HL-60 (cell line): ENCODE results near the gene CCT5.
"Not testable (repeated sequence)": the region's sequence is repeated elsewhere in the genome, so short reads cannot be mapped to it uniquely, and the experiment has no call there.

Experiments used
- CTCF ChIP-seq: IDR thresholded peaks from one replicate; pipeline ENCODE4 v1.5.1; 2011; ENCODE audit warnings: low read length, control low read depth, inconsistent platforms; ENCODE audit not compliant: insufficient read depth
- REST ChIP-seq: IDR thresholded peaks from 2 replicates; pipeline ENCODE4 v1.6.1; 2012; ENCODE audit warnings: low read depth; ENCODE audit not compliant: insufficient replicate concordance

- TF ChIP-seq CTCF, REST: not testable (repeated sequence)
Measured at GRCh38 chr5:10247217-10247616, 2.9 kb upstream of the CCT5 start.
